MV-4-11 (cell line): ENCODE measurements around the gene NFATC3.

ENCODE experiments used
- DNase-seq: peaks from one replicate; lab custom pipeline; 2025; lab: John Stamatoyannopoulos, UW

The NFATC3 gene

DNA sequence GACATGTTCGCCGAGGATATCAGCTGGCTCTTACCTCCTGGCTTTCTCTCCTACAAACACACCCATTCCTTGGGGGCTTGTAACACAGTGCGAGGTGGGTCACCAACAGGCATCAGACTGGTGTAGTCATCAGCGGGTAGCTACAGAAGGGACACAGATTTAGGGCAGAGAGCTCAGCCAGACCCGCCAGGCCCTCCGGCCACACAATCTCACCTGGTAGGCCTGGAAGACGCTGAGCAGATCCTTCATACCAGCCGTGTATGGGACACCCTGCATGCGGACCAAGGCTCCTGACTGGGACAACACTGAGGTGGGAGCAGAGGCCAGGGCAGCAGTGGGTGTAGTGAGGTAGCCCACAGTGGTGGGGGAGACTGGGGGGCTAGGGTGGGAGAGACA lies 145.0 kb downstream of the NFATC3 start:
- no peak for DNase-seq

DNA sequence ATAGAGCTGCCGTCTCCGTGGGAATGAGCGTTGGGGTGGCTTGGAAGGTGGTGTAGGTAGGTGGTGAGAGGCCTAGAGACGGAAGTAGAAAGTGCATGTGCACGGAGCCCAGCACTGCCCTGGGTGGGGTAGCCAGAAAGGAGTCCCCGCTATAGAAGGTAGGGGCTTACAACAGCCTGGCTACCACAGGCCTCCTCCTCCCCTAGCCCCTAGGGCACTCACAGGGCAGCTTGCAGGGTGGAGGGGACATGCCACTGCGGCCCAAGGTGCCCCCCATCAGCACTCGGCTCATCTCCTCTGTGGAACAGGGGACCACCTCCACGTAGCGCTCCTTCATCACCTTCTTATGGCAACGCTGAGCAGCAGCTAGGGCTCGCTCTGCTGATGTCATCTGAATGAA lies 145.8 kb downstream of the NFATC3 start:
- no peak for DNase-seq

DNA sequence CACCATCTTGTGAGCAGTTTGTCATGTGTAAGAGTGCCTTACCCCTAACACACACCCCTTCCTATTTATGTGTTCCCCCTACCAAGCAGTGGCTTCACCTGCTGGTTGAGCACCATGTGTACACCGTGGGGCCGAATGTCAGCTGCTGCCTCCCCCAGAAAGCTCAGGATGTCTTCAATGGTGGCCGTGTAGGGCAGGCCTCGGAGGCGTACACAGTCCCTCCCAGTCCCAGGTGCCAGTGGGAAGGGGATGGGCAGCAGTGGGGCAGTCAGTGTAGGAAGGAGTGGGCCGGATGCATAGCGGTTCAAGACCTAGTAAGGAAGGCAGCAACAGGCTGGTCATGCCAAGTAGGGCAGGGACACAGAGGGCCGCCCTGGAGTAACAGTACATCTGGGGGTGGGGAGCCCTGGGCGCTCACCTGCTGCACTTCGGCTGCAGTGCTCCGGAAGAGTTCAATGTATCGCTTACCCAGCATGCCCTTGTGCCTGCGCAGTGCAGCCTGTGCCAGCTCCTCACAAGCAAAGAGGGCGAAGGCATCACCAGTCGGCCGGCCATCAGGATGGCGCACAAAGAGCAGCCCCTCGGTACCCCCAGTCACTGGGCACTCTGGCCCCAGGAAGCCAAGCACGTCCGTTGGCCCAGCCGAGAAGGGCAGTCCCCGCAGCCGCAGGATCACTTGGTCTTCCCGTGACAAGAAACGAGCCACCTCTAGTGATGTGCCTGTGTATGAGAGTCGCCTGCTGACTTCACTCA lies 146.4 kb downstream of the NFATC3 start:
- DNase-seq = no peak

DNA sequence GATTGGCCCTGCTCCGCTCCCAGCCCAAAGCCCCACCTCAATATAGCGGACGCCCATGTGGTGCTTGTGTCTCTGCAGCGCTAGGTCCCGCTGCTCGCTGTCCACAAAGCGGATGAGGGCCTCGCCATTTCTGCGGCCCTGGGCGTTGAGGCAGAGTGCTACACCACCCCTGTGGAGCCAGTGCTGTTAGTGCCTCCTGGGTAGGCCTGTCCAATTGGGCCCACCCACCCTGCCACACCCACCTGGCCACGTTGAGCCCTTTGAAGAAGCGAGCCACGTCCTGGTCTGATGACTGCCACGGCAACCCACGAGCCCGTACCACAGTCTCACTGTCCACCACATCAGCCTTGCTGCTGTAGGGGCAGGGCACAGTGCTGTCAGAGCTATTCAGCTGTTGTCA lies 147.2 kb downstream of the NFATC3 start:
- no peak for DNase-seq

DNA sequence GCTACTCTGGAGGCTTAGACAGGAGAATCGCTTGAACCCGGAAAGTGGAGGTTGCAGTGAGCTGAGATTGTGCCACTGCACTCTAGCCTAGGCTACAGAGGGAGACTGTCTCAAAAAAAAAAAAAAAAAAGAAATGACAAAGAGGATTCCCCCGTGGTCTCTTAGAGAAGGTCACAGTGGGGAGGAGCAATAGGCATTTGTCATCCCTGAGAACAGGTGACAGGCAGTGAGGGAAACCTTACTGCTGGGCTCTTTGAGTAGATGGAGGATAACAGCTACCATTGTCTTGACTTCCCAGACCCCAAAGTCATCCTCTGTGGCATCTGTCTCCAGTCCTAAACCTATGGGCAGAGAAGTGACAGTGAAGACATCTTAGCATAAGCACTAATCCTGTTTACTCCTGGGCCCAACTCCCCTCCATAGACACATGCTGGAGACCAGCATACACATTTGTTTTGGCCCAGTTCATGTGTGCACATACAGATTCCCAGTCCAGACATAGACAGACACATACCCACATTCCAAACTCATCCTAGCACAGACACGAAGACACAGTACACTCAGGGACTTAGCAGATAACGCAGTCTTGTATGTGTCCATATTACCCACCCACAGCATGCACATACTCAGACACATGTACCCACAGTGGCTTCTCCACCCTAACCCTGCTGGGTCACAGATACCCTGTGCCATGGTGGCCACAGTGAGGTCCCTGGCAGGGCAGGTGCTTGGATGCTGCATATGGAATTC lies 148.1 kb downstream of the NFATC3 start:
- DNase-seq = no peak

DNA sequence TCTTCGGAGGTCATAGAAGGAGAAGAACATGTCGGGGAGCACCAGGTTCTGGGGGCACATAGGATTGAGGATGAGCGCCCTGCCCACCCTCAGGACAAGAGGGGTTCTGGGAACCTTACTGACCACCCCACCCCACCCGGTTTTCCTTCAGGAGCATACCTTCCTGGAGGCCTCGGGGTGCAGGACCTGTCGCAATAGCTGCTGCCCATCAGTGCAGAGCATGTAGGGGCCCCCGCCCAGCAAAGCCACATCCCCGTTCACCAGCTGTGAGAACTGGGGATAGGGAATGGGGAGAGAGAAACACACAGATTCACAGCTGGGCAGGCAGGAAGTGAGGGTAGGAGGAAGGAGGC lies 148.6 kb downstream of the NFATC3 start:
- DNase-seq = peak; percentile 59

DNA sequence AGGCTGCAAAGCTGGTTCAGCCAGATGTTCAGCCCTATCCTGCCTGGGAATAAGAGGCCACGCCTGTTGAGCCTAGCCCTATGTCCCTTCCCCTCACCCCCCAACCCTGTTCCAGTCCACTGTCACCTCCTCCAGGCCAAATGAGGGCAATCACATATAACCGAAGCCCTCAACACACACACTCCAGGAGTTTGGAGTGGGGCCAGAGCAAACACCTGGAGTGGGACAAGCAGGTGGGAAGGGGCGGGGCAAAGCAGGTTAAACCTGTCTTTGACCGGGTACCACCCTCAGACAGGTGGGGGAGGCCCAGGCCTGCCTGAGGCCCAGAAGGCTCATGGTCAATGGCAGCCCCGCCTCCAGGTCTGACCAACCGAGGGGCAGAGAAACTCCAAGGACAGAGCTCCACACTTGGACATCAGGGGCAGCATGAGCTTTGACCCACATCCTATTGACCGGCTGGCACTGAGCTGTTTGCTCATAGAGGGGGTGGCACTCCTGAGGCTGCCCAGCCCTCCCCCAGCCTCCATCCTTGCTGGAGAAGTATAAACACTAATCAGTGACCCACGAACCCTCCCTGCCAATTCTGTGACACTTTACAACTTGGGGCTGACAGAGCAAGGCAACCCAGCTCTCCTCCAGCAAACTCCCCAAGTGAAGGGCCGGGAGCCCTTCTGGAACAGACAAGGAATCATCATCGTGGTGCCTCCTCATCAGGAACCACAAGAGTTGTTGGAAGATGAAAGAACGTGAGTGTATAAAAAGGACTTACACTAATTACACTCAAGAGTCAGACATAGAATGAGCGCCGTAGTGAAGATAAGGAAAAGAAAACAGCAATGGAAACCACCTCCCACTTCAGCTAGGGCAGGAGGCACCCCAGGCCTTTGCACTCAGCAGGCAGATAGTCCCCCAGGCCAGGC lies 149.3 kb downstream of the NFATC3 start:
- no peak for DNase-seq

DNA sequence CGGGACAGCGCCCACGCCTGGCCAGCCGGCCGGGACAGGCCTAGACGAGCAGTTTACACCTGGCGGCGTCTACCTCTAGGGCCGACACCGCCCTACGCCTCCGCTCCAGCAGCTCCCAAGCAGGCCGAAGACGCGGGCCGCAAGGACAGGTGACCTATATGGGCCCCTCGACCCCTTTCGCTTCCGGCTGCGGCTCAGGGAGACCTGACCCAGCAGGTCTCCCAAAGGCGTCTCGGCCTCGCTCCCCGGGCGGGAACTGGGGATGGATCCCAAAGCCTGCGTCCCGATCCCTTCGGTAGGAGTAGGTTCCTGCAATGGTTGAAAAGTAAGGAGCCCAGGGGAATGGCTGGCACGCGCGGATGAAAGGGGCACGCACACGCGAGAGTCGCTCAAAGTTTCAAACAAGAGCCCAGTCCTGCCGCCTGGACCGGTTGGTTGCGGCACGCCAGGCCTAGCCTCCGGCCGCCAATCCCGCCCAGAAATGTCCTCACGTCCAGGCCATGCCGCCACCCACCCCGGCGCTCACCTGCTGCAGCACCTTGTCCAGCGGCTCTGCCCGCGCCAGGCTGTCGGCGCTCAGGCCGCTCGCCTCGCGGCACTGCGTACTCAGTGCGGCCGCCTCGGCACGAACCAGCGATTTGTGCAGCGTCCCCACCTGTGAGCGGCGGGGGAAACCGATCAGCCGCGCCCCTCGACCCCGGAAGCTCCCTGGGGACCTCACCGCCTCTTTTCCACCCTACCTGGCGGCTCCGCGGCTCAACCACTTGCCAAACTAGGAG lies 150.1 kb downstream of the NFATC3 start:
- DNase-seq = no peak

DNA sequence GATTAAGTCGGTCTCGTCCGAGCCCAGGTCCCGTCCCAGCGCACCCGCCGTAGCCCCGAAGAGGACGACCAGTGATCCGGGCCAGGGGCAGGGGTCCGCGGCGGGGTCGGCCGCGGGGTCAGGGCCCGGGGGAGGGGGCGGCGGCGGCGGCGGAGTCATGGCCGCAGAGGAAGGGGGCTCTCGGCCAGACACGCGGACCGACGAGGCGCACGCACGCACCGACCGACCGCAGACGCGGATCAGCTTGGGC lies 150.6 kb downstream of the NFATC3 start, which contains the start of gene ESRP2:
Gene ESRP2, minus strand, starts transcription at position 241 of the 250 bp plus-strand sequence. Its CDS starts 82 bp downstream, at position 159.
- DNase-seq = no peak

DNA sequence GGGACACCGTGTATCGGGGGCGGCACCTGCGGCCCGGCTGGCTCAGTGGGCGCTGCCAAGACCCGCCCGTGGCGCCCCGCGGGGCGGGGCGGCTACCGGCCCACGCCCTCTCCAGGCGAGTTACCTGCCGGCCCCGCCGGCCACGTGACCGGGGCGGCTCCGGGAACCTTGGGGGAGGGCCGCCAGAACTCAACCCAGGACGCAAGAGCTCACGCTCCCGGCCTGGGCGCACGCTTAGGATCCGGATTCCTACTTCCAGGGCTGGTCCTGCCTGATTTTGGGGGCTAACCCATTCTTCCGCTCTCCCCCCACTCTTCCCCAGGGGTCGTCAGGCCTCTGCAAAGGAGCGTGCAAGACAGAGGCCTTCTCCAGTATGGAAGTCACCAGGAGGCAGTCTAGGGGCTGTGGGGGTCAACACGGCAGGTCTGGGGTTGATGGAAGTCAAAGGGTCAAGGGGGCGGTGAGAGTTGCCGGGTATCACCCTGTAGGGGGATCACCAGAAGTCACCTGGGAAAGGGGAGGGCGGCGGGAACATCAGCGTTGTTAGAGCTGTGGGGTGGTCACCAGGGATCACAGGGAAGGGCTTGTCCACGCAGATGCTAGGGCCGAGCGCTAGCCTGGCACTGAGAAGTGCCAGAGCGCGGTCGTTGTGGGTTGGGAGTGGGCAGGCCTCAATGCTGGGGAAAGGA lies 151.1 kb downstream of the NFATC3 start:
- no peak for DNase-seq

DNA sequence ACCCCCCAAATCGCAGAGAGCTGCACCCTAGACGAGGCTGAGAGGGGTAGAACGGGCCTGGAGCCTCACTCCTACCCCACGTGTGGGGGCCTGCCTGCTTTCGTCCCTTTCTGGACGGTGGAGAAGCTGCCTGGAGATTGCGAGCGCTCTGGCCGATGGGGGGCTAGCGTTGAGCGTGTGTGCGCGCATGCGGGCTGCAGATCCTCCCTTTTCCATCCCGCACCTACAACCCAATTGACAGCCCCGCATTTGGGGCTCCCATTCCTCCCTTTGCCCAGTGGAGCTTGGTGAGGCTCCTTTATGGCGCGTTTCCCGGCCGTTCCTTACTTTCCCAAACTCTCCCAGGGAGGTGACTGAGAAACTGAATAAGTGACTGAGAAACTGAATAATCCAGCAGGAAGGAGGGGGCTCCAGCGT lies 151.7 kb downstream of the NFATC3 start:
- DNase-seq = no peak

DNA sequence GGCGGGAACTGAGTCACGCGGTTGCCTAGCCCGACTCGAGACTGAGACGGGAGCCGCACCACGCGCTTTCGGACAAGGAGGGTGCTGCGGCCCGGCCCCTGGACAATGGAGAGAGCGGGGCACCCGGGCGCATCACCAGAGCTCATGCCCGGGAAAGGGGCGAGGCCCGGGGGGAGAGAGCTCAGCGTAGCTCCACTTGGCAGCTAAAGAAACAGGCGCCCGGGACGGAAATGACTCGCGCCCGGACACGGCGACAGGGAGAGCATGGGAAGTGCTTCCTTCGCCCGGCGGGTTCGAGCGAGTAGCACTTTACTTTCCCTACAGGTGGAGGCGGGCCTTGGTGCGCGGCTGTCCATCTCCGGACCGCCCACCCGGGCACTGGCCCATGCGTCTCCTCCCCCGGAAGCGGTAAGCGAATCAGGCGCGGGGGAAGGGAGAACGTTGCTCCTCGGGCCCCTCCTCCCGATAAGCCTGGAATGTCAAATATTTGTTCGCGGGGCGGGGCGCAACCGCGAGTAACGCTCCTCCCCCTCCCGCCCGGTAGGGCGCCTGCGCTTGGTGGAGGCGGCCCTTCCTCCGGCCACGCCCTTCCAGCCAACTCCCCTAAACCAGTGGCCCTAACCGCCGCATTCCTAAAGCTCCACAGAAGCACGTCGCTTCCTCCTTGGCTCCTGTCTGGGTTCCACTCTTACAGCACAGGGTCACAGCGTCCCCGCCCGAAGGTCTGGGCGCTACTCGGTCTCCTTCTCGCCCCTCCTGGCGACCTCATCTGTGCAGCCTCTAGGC lies 152.3 kb downstream of the NFATC3 start:
- peak; percentile 97 for DNase-seq

DNA sequence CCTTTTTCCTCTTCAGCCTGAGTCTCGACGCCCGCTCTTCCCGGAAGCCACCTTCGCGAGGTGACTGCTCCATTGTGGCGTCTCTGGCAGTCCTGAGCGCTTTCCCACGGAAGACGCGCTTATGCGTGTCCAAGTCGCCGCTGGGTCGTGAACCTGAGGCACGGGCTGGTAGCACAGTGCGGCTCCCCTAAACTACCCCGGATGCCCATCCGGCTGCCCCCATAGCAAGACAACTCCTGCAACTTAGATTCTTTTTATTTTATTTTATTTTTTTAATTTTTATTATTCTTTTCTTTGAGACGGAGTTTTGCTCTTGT lies 152.8 kb downstream of the NFATC3 start:
- no peak for DNase-seq

DNA sequence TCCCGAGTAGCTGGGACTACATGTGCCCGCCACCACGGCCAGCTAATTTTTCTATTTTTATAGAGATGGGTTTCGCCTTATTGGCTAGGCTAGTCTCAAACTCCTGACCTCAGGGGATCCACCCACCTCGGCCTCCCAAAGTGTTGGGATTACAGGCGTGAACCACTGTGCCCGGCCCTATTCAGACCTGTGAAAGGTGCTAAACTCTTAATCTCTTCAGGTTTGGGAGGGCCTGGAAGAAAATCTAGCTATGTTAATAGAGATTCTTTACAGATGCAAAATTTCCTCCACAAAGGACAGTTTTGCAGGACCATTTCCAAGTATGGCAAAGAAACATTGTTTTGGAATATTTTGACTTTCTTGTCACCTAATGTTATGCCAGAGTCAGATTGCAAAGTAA lies 156.9 kb downstream of the NFATC3 start:
- no peak for DNase-seq

DNA sequence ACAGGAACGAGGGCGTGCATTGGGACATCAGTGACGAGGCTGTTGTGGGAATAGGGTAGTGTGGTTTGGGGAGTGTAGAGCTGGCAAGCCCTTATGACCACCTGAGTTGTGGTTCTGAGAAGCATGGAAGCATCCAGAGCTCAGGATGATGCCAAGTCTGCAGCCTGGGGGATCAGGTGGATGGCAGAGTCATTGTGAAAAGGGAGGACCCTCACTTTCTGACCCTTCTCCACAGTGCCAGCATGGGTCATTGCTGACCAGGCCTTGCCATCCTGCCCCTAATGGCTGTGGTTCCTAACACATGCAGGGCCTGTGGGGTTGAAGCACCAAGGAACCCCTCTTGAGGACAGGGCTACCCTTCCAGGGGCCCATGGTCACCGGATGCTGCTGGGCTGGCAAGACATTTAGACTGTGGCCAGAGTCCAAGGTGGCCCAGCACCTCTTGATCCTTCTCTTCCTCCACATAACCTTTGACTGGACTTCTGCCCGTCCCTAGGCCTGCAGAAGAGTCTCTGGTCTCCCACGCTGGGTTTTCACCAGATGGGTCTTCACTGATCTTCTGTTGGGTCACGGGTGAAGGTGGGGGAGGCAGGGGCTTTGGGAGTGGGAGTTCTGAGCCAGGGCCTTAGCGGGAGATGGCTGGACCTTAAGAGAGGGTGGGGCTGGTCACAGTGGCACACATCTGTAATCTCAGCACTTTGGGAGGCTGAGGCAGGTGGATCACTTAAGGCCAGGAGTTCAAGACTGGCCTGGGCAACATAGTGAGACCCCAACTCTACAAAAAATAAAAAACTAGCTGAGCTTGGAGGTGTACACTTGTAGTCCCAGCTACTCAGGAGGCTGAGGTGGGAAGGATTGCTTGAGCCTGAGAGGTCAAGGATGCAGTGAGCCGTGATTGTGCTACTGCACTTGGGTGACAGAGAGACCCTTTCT lies 158.0 kb downstream of the NFATC3 start:
- no peak for DNase-seq

DNA sequence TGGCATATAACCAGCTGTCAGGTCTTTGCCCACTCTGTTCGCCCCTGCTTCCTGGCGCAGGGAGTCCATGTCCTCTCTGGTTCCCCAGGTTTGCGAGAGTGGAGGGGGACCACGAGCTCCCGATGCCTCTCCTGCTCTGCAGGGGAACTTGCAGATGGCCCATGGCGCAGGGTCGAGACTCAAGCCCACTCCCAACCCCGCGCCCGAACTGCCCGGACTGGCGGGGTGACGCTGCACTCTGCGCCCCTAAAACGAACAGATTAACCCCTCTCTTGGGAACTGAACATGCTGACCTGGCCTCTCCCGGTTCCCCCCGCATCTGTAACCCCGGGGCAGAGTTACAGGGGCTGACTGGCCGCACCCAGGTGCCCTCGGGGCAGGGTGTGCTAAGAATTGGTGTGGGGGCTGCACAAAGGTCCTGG lies 159.3 kb downstream of the NFATC3 start:
- no peak for DNase-seq

DNA sequence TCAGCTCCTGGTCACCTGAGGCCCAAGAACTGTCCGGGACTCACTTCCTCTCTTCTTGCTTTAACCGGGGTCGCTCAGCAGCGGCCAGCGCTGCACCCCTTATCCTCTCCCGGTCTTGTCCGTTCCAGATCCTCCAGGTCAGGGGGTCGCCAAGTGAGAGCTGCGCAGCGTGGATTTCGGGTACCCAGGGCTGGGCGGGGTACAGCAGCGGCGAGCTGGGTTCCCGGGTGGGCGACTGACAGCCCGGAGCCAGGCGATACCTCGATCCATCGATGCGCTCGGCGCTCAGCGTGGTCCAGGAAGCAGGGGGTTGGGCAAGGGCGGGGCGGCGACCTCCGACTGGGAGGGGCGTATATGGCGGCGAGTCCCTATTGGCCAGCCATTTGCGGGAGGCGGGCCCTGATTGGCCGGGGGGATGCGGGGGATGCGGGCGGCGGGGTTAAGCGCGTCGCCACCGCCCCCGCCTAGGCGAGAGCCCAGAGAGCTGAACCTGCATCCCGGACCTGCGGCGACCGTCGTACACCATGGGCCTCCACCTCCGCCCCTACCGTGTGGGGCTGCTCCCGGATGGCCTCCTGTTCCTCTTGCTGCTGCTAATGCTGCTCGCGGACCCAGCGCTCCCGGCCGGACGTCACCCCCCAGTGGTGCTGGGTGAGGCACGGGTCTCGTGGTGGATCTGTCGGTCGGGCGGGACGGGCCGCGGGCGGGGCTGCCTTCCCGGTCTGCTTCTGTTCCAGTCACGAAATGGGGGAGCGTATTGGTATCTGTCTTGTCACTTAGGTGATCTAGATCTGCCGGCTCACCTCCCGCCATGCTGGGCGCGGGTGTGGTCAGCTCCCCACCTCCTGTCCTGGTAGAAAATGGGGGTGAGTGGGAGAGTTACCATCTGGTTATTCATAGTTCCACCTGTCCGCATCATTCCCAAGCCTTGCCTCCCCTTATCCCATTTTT lies 160.0 kb downstream of the NFATC3 start, which contains the start of gene PLA2G15:
Gene PLA2G15, plus strand, starts transcription at position 471 of the 951 bp plus-strand sequence. Its CDS starts 54 bp downstream, at position 525.
- peak; percentile 77 for DNase-seq

DNA sequence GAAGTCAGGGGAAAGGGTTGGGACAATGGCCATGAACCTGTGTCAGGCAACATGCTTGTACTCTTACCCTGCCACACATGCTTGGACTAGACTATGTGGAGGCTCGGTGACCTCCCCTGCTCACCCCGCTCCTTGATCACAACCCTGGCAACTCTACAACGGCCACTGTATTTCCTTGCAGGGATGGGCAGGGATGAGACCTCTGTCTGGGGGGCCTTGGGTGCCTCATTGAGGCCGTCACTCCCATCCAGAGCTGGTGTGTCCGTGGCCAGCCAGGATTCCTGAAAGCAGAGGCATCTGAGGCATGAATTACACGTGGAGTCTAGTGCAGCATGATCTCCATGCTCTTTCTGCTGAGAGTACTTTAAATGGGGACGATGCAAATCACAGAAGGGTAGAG lies 161.0 kb downstream of the NFATC3 start:
- DNase-seq = no peak
